Keratinocyte (primary cell): ENCODE results near the gene FHDC1. TPM values are rescaled to one million over a fixed set of nuclear protein-coding genes. Genes with fewer than 3 reads are reported as not detected.

Experiments used
- DNase-seq: peaks from one replicate; pipeline ENCODE4 v3.0.0-alpha.2; 2011; ENCODE audit warnings: low read depth, missing footprints, low spot score
- FAIRE-seq: peaks from 2 replicates; lab custom pipeline; 2011; peaks lifted over from hg19 to GRCh38; lab: Jason Lieb, UNC
- H2AFZ ChIP-seq: 2 replicates; pipeline ENCODE4 v1.6.0; 2012; ENCODE audit warnings: low read length, control low read depth, inconsistent platforms; ENCODE audit not compliant: control insufficient read depth
- H3K27ac ChIP-seq: 2 replicates; pipeline ENCODE4 v1.5.1; 2011; ENCODE audit warnings: low read length; ENCODE audit not compliant: control insufficient read depth, insufficient read depth
- H3K27me3 ChIP-seq: 3 replicates; pipeline ENCODE4 v1.6.0; 2011; ENCODE audit warnings: low read length; ENCODE audit not compliant: control insufficient read depth, insufficient read depth; ENCODE audit errors: extremely low read depth
- H3K36me3 ChIP-seq, 2 experiments: 2 replicates in 1 of 2; 3 replicates in 1 of 2; pipeline ENCODE4 v1.5.1; 2011; ENCODE audit warnings: low read length in 2 of 2, mild to moderate bottlenecking in 1 of 2; ENCODE audit not compliant: control insufficient read depth in 2 of 2, insufficient read depth in 2 of 2; ENCODE audit errors: extremely low read depth in 1 of 2
- H3K4me1 ChIP-seq: 3 replicates; pipeline ENCODE4 v1.5.1; 2011; ENCODE audit warnings: low read length; ENCODE audit not compliant: control insufficient read depth, insufficient read depth; ENCODE audit errors: extremely low read depth
- H3K4me2 ChIP-seq: 3 replicates; pipeline ENCODE4 v1.6.0; 2011; ENCODE audit warnings: low read depth, low read length; ENCODE audit not compliant: control insufficient read depth, insufficient read depth; ENCODE audit errors: extremely low read depth
- H3K4me3 ChIP-seq, 3 experiments: fragments of 200-600 bp in 1 of 3; sonication (generic) in 1 of 3; 2 replicates in 2 of 3; 3 replicates in 1 of 3; pipeline ENCODE4 v1.5.1; 2011 to 2016; ENCODE audit warnings: low read length in 3 of 3, mild to moderate bottlenecking in 3 of 3, control low read depth in 2 of 3, inconsistent platforms in 1 of 3, low read depth in 1 of 3, mixed read lengths in 1 of 3, mixed run types in 1 of 3, moderate library complexity in 1 of 3; ENCODE audit not compliant: control insufficient read depth in 2 of 3, insufficient read depth in 2 of 3; ENCODE audit errors: extremely low read depth in 1 of 3
- H3K79me2 ChIP-seq: 2 replicates; pipeline ENCODE4 v1.6.0; 2012; ENCODE audit warnings: low read length; ENCODE audit not compliant: control insufficient read depth, insufficient read depth
- H3K9ac ChIP-seq: 3 replicates; pipeline ENCODE4 v1.6.0; 2011; ENCODE audit warnings: low read length; ENCODE audit not compliant: control insufficient read depth, insufficient read depth; ENCODE audit errors: extremely low read depth
- H3K9me1 ChIP-seq: 3 replicates; pipeline ENCODE4 v1.6.0; 2011; ENCODE audit warnings: low read length; ENCODE audit not compliant: control insufficient read depth, insufficient read depth; ENCODE audit errors: extremely low read depth
- H3K9me3 ChIP-seq: 2 replicates; pipeline ENCODE4 v1.5.1; 2012; ENCODE audit warnings: low read depth, low read length; ENCODE audit not compliant: control insufficient read depth
- H4K20me1 ChIP-seq: 3 replicates; pipeline ENCODE4 v1.6.0; 2011; ENCODE audit warnings: low read length; ENCODE audit not compliant: control insufficient read depth, insufficient read depth; ENCODE audit errors: extremely low read depth
- CTCF ChIP-seq, 3 experiments: IDR thresholded peaks in 1 of 3; conservative IDR thresholded peaks in 1 of 3; optimal IDR thresholded peaks in 1 of 3; 2 replicates in 2 of 3; 3 replicates in 1 of 3; pipeline versions ENCODE3 to v1.5.1; 2011; ENCODE audit warnings: low read length in 3 of 3, mild to moderate bottlenecking in 3 of 3, moderate library complexity in 2 of 3, control low read depth in 1 of 3, inconsistent platforms in 1 of 3; ENCODE audit not compliant: insufficient read depth in 2 of 3; ENCODE audit errors: extremely low read depth in 1 of 3
- EZH2 ChIP-seq: IDR thresholded peaks from one replicate; pipeline ENCODE4 v1.6.1; 2012; ENCODE audit warnings: inconsistent platforms, mild to moderate bottlenecking, low read length, moderate library complexity
- dilution Hi-C: fragments of 300-500 bp; cut with MboI; formaldehyde crosslinking; loops from one replicate; pipeline ENCODE4 v1.7.0; 2020; ENCODE audit warnings: low sequenced_read_pairs; ENCODE audit not compliant: extremely low pct_ligation_motif_present
- polyA plus RNA-seq, 5 experiments: library from polyadenylated mRNA; depleted of rRNA in 3 of 5; stranded (reverse) in 3 of 5; stranded (forward) in 1 of 5; unstranded in 1 of 5; fragments of >200 nt; gene quantifications; 1 replicate in 1 of 5; 2 replicates in 3 of 5; 3 replicates in 1 of 5; pipeline versions ENCODE4 v1.2.1 to v1.2.3, GENCODE V29; 2011 to 2012; ENCODE audit warnings: missing spikeins in 2 of 5, low read depth in 1 of 5, low replicate concordance in 1 of 5

The FHDC1 gene
- polyA plus RNA-seq, 1 donor (not counting 4 experiments of a cell fraction or from before 2014, with no cell fraction given): 1.6 TPM

- Histone ChIP-seq H2AFZ (no peak overlapping the region), H3K27ac (peak overlapping the region; percentile 95), H3K27me3 (no peaks in the 10 kb centered on the region), H3K9ac (peak overlapping the region; percentile 74), H3K4me2 (no peak overlapping the region), H3K79me2 (no peaks in the 10 kb centered on the region), H3K9me1 (no peaks in the 10 kb centered on the region), H3K36me3 (no peaks in the 10 kb centered on the region), H4K20me1 (no peaks in the 10 kb centered on the region), H3K4me3 (no peak overlapping the region), H3K9me3 (no peaks in the 10 kb centered on the region), H3K4me1 (peaks cover 27% of the 10 kb centered on the region)
- FAIRE-seq (no peak), DNase-seq (no peak)
- TF ChIP-seq CTCF (optimal IDR thresholded peaks at IDR 0.05 in 1 of 3, IDR thresholded peaks at IDR 0.05 in 1 of 3, conservative IDR thresholded peaks at IDR 0.05 in 1 of 3; ENCODE audit: extremely low read depth in 1 of 3, insufficient read depth in 2 of 3, low read length in 3 of 3) (no peak), EZH2 (no peak)
- dilution Hi-C loops: no loop called here
Measured at GRCh38 chr4:152998861-152999260, 62.7 kb downstream of the FHDC1 start.

DNA sequence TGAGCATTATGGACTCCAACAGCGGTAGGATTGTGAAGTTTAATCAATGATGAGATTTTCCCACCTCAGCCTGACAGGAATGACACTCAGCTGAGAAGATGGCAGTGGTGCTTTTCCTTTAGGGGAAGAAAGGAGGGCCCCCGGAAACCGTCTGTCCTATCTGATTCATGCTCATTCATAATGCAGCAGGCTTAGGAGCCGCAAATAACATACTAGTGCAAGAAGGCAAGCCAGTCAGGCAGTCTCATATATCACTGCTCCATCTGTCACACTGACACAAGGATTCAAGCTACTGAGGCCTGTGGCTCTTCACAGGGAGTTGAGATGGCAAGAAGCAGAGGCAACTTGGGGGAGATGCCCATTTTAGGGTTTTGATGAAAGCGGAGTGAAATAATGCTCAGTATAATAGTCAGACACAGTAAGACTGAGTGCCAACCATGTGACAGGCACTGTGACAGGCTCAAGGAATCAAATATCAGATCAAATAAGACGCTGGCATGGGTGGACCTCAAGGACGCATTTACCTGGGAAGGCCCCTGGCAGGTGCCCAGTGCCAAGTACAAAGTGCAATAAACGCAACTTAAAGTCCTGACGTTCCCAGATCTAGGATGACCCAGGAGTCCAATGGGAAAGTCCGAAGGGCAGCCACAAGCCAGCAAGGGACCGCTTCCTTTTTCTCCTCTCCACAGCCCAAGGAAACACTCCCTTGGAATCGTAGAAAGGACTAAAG is 63.4 kb downstream of the FHDC1 start:
- Histone ChIP-seq H3K9ac (no peak overlapping the region), H3K4me3 (no peak overlapping the region), H3K36me3 (no peaks in the 10 kb centered on the region), H4K20me1 (no peaks in the 10 kb centered on the region), H3K79me2 (no peaks in the 10 kb centered on the region), H2AFZ (no peak overlapping the region), H3K9me1 (no peaks in the 10 kb centered on the region), H3K4me2 (no peak overlapping the region), H3K27me3 (no peaks in the 10 kb centered on the region), H3K9me3 (no peaks in the 10 kb centered on the region), H3K4me1 (peaks cover 27% of the 10 kb centered on the region), H3K27ac (no peak overlapping the region)
- dilution Hi-C loops: no loop called here
- TF ChIP-seq EZH2 (no peak), CTCF (optimal IDR thresholded peaks at IDR 0.05 in 1 of 3, IDR thresholded peaks at IDR 0.05 in 1 of 3, conservative IDR thresholded peaks at IDR 0.05 in 1 of 3; ENCODE audit: extremely low read depth in 1 of 3, insufficient read depth in 2 of 3, low read length in 3 of 3) (no peak)
- no peak for DNase-seq
- no peak for FAIRE-seq
